ENCODE measurements around the gene NFIC.

DNA sequence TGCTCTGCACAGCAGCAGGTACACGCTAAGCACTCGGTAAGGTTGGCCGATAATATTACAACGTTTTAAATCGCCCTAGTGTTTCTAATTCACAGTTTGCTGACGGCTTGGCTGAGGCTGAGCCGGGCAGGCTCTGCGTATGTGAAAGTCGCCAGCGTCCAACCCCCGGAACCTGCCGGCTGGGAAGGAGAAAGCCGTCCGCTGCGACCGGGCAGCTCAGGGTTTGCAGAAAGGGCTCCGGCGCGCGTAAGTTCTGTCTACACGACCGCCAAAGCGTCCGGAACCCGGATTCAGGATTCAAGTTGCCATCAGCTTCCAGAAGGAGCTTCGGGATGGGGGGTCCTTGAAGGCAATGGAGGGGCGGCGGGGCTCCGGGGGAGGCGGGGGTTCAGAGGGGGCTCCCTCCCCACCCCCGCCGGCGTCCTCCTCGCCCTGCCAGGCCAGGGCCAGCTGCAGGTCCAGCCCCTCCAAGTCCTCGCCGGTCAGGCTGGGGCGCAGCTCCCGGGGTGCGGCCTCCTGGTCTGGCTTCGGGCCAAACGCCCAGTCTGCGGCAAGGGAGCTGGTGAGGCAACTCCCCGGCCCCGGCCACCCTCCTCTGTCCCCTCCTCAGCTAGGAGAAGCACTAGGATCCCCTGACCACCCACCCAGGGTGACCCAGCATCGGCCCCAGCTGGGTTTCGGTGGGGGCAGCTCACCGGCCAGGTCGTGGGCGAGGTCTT is 116.3 kb downstream of the NFIC start:
- TF ChIP-seq POLR2A (IDR thresholded peaks at IDR 0.05): no peak
- TF ChIP-seq CTCF (IDR thresholded peaks at IDR 0.05): no peak

All from gastroesophageal sphincter (tissue), 3 donors.